HepG2 (cell line): ENCODE results near the gene COMT. TPM values are rescaled to one million over a fixed set of nuclear protein-coding genes. Genes with fewer than 3 reads are reported as not detected.

Experiments used
- ATF6 ChIP-seq: sonication (generic); formaldehyde crosslinking; conservative IDR thresholded peaks from 2 replicates; pipeline ENCODE4 v1.4.0; 2020; ENCODE audit warnings: missing genetic modification reagents
- MATR3 ChIP-seq: sonication (generic); formaldehyde crosslinking; IDR thresholded peaks from 2 replicates; pipeline ENCODE4 v1.4.0; 2020; ENCODE audit warnings: missing genetic modification reagents
- MTA3 ChIP-seq: sonication (generic); formaldehyde crosslinking; IDR thresholded peaks from 2 replicates; pipeline ENCODE4 v1.4.0; 2020; ENCODE audit warnings: missing genetic modification reagents
- NFE2L2 ChIP-seq: fragments of 150-350 bp; IDR thresholded peaks from 2 replicates; pipeline ENCODE4 v1.6.1; 2014; ENCODE audit warnings: low read length
- PPARG ChIP-seq: conservative IDR thresholded peaks from 2 replicates; pipeline ENCODE4 v1.6.1; 2016; ENCODE audit warnings: missing biosample characterization, missing genetic modification reagents
- PRMT3 ChIP-seq: sonication (generic); formaldehyde crosslinking; IDR thresholded peaks from 2 replicates; pipeline ENCODE4 v1.8.1; 2022; ENCODE audit warnings: low read depth, mild to moderate bottlenecking, moderate library complexity, missing genetic modification reagents, borderline replicate concordance
- TBX3 ChIP-seq: fragments of 450-650 bp; IDR thresholded peaks from 2 replicates; pipeline ENCODE4 v1.6.1; 2017; ENCODE audit warnings: antibody characterized with exemption, mild to moderate bottlenecking, inconsistent platforms, borderline replicate concordance
- TFDP2 ChIP-seq: sonication (generic); formaldehyde crosslinking; IDR thresholded peaks from 2 replicates; pipeline ENCODE4 v1.4.0; 2020; ENCODE audit warnings: missing genetic modification reagents
- XRCC5 ChIP-seq: fragments of 200-400 bp; formaldehyde crosslinking; optimal IDR thresholded peaks from 2 replicates; pipeline ENCODE3; 2017; ENCODE audit warnings: mild to moderate bottlenecking, low read length
- ZNF407 ChIP-seq: sonication (generic); formaldehyde crosslinking; IDR thresholded peaks from one replicate; pipeline ENCODE4 v1.5.1; 2020; ENCODE audit warnings: mild to moderate bottlenecking, missing genetic modification reagents; ENCODE audit errors: not compliant biosample characterization
- ZNF75D ChIP-seq: sonication (generic); formaldehyde crosslinking; IDR thresholded peaks from 2 replicates; pipeline ENCODE4 v1.8.1; 2023; ENCODE audit warnings: missing genetic modification reagents, mild to moderate bottlenecking, borderline replicate concordance
- polyA plus RNA-seq, 8 experiments: library from polyadenylated mRNA; depleted of rRNA in 3 of 8; stranded (reverse) in 7 of 8; unstranded in 1 of 8; fragments of >200 nt; fragmentation: Illumina TruSeq in 4 of 8; extraction: Trizol in 4 of 8; gene quantifications; 2 replicates each; pipeline versions ENCODE4 v1.2.1 to v1.2.3, GENCODE V29; 2011 to 2016; ENCODE audit warnings: low read depth in 4 of 8, missing spikeins in 1 of 8, mixed read lengths in 1 of 8; ENCODE audit not compliant: insufficient read depth in 1 of 8
- total RNA-seq, 5 experiments: library from RNA; depleted of rRNA; stranded (reverse); fragments of >200 nt; fragmentation: Illumina TruSeq; extraction: Trizol; gene quantifications; 2 replicates each; pipeline ENCODE4 v1.2.3, GENCODE V29; 2016; ENCODE audit warnings: low read depth in 1 of 5
- TF ChIP-seq, protein P1 (sequence below): sonication (generic); formaldehyde crosslinking; IDR thresholded peaks from 2 replicates; pipeline ENCODE4 v1.4.0; 2020; ENCODE audit warnings: missing genetic modification reagents, borderline replicate concordance
- TF ChIP-seq, protein P2 (sequence below): sonication (generic); formaldehyde crosslinking; IDR thresholded peaks from 2 replicates; pipeline ENCODE4 v1.8.0; 2022; ENCODE audit warnings: mild to moderate bottlenecking, missing genetic modification reagents, moderate library complexity

The COMT gene
- total and polyA plus RNA-seq, 2 of the 13 experiments (the other 11 are each of a cell fraction or from before 2014, with no cell fraction given) = 156 to 162 TPM

GRCh38 chr22:19892257-19892879 is 49.2 kb upstream of the COMT start (continued):
- TF ChIP-seq MATR3 (no peak), PRMT3 (CRISPR knock-in tag) (peak; percentile 95), ATF6 (no peak), TFDP2 (CRISPR knock-in tag) (peak; percentile 96), MTA3 (CRISPR knock-in tag) (no peak), TBX3 (no peak), ZNF75D (CRISPR knock-in tag) (peak; percentile 90; the same call in 1 of the 2 replicates), NFE2L2 (no peak), PPARG (CRISPR knock-in tag) (peak; percentile 75), ZNF407 (peak; percentile 97), XRCC5 (no peak)
- TF ChIP-seq, protein P1, sequence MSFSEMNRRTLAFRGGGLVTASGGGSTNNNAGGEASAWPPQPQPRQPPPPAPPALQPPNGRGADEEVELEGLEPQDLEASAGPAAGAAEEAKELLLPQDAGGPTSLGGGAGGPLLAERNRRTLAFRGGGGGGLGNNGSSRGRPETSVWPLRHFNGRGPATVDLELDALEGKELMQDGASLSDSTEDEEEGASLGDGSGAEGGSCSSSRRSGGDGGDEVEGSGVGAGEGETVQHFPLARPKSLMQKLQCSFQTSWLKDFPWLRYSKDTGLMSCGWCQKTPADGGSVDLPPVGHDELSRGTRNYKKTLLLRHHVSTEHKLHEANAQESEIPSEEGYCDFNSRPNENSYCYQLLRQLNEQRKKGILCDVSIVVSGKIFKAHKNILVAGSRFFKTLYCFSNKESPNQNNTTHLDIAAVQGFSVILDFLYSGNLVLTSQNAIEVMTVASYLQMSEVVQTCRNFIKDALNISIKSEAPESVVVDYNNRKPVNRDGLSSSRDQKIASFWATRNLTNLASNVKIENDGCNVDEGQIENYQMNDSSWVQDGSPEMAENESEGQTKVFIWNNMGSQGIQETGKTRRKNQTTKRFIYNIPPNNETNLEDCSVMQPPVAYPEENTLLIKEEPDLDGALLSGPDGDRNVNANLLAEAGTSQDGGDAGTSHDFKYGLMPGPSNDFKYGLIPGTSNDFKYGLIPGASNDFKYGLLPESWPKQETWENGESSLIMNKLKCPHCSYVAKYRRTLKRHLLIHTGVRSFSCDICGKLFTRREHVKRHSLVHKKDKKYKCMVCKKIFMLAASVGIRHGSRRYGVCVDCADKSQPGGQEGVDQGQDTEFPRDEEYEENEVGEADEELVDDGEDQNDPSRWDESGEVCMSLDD (CRISPR knock-in tag) = peak; percentile 90; the same call in 1 of the 2 replicates
- TF ChIP-seq, protein P2, sequence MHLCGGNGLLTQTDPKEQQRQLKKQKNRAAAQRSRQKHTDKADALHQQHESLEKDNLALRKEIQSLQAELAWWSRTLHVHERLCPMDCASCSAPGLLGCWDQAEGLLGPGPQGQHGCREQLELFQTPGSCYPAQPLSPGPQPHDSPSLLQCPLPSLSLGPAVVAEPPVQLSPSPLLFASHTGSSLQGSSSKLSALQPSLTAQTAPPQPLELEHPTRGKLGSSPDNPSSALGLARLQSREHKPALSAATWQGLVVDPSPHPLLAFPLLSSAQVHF = peak; percentile 93; the same call in 1 of the 2 replicates
